Type B pancreatic cell (in vitro differentiated cells): ENCODE measurements around the gene RFX1. TPM values are rescaled to one million over a fixed set of nuclear protein-coding genes. Genes with fewer than 3 reads are reported as not detected.
A peak's percentile ranks its signal among the peaks of the same experiment; 100 is the strongest.

ENCODE experiments used
- DNase-seq: peaks from one replicate; pipeline ENCODE4 v3.0.0; 2021; ENCODE audit warnings: mixed read lengths; ENCODE audit not compliant: unreplicated experiment; ENCODE audit errors: extremely low spot score
- H3K27ac Mint-ChIP-seq: 2 replicates; pipeline ENCODE4 v1.8.0; 2021; ENCODE audit warnings: mild to moderate bottlenecking, mixed read lengths
- H3K27me3 Mint-ChIP-seq: 2 replicates; pipeline ENCODE4 v1.8.0; 2021; ENCODE audit warnings: mixed read lengths
- H3K36me3 Mint-ChIP-seq: 2 replicates; pipeline ENCODE4 v1.8.0; 2021; ENCODE audit warnings: mixed read lengths
- H3K4me1 Mint-ChIP-seq: one replicate; pipeline ENCODE4 v1.8.0; 2021; ENCODE audit warnings: mixed read lengths; ENCODE audit not compliant: unreplicated experiment
- H3K4me3 Mint-ChIP-seq: 2 replicates; pipeline ENCODE4 v1.8.0; 2021; ENCODE audit warnings: mild to moderate bottlenecking, mixed read lengths
- H3K9me3 Mint-ChIP-seq: 2 replicates; pipeline ENCODE4 v1.8.0; 2021; ENCODE audit warnings: mixed read lengths
- CTCF ChIP-seq: fragments of 200-600 bp; sonication (generic); conservative IDR thresholded peaks from 2 replicates; pipeline ENCODE4 v1.5.0; 2021; ENCODE audit warnings: antibody characterized with exemption, mild to moderate bottlenecking
- total RNA-seq: library from RNA; stranded (reverse); gene quantifications from 2 replicates; pipeline ENCODE4 v1.2.1, GENCODE V29; 2021; ENCODE audit warnings: low replicate concordance

The RFX1 gene
- total RNA-seq, 1 donor from 2014 or later, result 19.3 TPM

GRCh38 chr19:13934785-13935109 lies 71.4 kb downstream of the RFX1 start:
- no peak for DNase-seq
- Mint-ChIP-seq H3K4me3 (no peak overlapping the region), H3K36me3 (no peaks in the 10 kb centered on the region), H3K4me1 (peaks cover 12% of the 10 kb centered on the region), H3K27ac (peak overlapping the region; percentile 9), H3K9me3 (no peaks in the 10 kb centered on the region), H3K27me3 (peaks cover 14% of the 10 kb centered on the region)
- no peak for TF ChIP-seq CTCF

GRCh38 chr19:13932911-13933393 lies 73.2 kb downstream of the RFX1 start:
- TF ChIP-seq CTCF, result no peak
- no peak overlapping the region for H3K4me3 Mint-ChIP-seq
- DNase-seq, result no peak
- no peaks in the 10 kb centered on the region for H3K9me3 Mint-ChIP-seq
- H3K4me1 Mint-ChIP-seq, result peaks cover 12% of the 10 kb centered on the region
- peaks cover 14% of the 10 kb centered on the region for H3K27me3 Mint-ChIP-seq
- H3K36me3 Mint-ChIP-seq, result no peaks in the 10 kb centered on the region
- no peak overlapping the region for H3K27ac Mint-ChIP-seq

GRCh38 chr19:13932149-13932637 lies 73.9 kb downstream of the RFX1 start:
- Mint-ChIP-seq H3K27ac (no peak overlapping the region), H3K4me3 (no peak overlapping the region), H3K4me1 (peaks cover 8% of the 10 kb centered on the region), H3K9me3 (no peaks in the 10 kb centered on the region), H3K36me3 (no peaks in the 10 kb centered on the region), H3K27me3 (peaks cover 11% of the 10 kb centered on the region)
- no peak for DNase-seq
- no peak for TF ChIP-seq CTCF

- no peak overlapping the region for H3K4me3 Mint-ChIP-seq
- no peak overlapping the region for H3K27ac Mint-ChIP-seq
- H3K27me3 Mint-ChIP-seq, result peaks cover 11% of the 10 kb centered on the region
- H3K4me1 Mint-ChIP-seq, result peaks cover 8% of the 10 kb centered on the region
- no peak for DNase-seq
- H3K36me3 Mint-ChIP-seq, result no peaks in the 10 kb centered on the region
- no peaks in the 10 kb centered on the region for H3K9me3 Mint-ChIP-seq
- no peak for TF ChIP-seq CTCF
These were observed 74.5 kb downstream of the RFX1 start for GRCh38 chr19:13931391-13932148.

- no peaks in the 10 kb centered on the region for H3K9me3 Mint-ChIP-seq
- H3K27me3 Mint-ChIP-seq, result peaks cover 11% of the 10 kb centered on the region
- no peak overlapping the region for H3K4me3 Mint-ChIP-seq
- no peak for DNase-seq
- H3K4me1 Mint-ChIP-seq, result peaks cover 8% of the 10 kb centered on the region
- H3K36me3 Mint-ChIP-seq, result no peaks in the 10 kb centered on the region
- H3K27ac Mint-ChIP-seq, result no peak overlapping the region
- TF ChIP-seq CTCF, result no peak
These were observed 75.7 kb downstream of the RFX1 start for GRCh38 chr19:13930402-13930801.
